Sigmoid colon (tissue), 7 donors: ENCODE results near the gene LILRA5. TPM values are rescaled to one million over a fixed set of nuclear protein-coding genes. Genes with fewer than 3 reads are reported as not detected.

Experiments used
- DNase-seq: peaks from one replicate; pipeline ENCODE4 v3.0.0-alpha.2; 2019
- H3K27ac ChIP-seq, 4 donors: fragments of 200-600 bp; sonication (generic); one replicate each; pipeline ENCODE4 v1.5.1; 2016 to 2019; ENCODE audit warnings: mild to moderate bottlenecking in 1 of 4
- H3K27me3 ChIP-seq, 3 donors: fragments of 200-600 bp; sonication (generic); one replicate each; pipeline ENCODE4 v1.5.1; 2019; ENCODE audit warnings: mild to moderate bottlenecking in 1 of 3
- H3K36me3 ChIP-seq, 4 donors: fragments of 200-600 bp; sonication (generic); one replicate each; pipeline ENCODE4 v1.5.1; 2016 to 2019
- H3K4me1 ChIP-seq, 4 donors: fragments of 200-600 bp; sonication (generic); one replicate each; pipeline ENCODE4 v1.5.1; 2017 to 2019
- H3K4me3 ChIP-seq, 4 donors: fragments of 200-600 bp; sonication (generic); one replicate each; pipeline ENCODE4 v1.5.1; 2017 to 2019; ENCODE audit warnings: mild to moderate bottlenecking in 2 of 4, moderate library complexity in 1 of 4
- H3K9me3 ChIP-seq, 4 donors: fragments of 200-600 bp in 3 of 4; sonication (generic) in 3 of 4; one replicate each; pipeline versions ENCODE4 v1.5.1 to v1.6.1; 2013 to 2019
- EP300 ChIP-seq, 4 donors: sonication (generic); formaldehyde crosslinking; IDR thresholded peaks; one replicate each; pipeline ENCODE4 v1.6.1; 2017; ENCODE audit warnings: antibody characterized with exemption in 4 of 4
- POLR2A ChIP-seq, 2 donors: fragments of 450-650 bp; IDR thresholded peaks; one replicate each; pipeline ENCODE4 v1.6.1; 2016; ENCODE audit warnings: antibody characterized with exemption in 2 of 2, mild to moderate bottlenecking in 2 of 2, moderate library complexity in 2 of 2
- POLR2AphosphoS5 ChIP-seq, 4 donors: sonication (generic); formaldehyde crosslinking; IDR thresholded peaks; one replicate each; pipeline ENCODE4 v1.6.1; 2017; ENCODE audit warnings: antibody characterized with exemption in 4 of 4
- WGBS, 2 donors: extraction: QIAGEN DNeasy Blood & Tissue Kit; methylation state at CpG; one replicate each; pipeline ENCODE4 v1.1.7; 2013; 5-methylcytosine and 5-hydroxymethylcytosine counted together
- intact Hi-C: fragments of 100-400 bp; cut with DNase I; formaldehyde crosslinking; loops from one replicate; pipeline ENCODE4 v1.15.1; 2023
- polyA plus RNA-seq, 3 donors: library from polyadenylated mRNA; stranded (reverse); fragments of 200-250 nt; gene quantifications; one replicate each; pipeline ENCODE4 v1.2.3, GENCODE V29; 2013
- total RNA-seq, 4 donors: library from RNA; depleted of rRNA; stranded (reverse); fragments of >200 nt; gene quantifications; one replicate each; pipeline ENCODE4 v1.1.0, GENCODE V29; 2016
- TF ChIP-seq, protein P1 (sequence below), 4 experiments: fragments of 450-650 bp in 3 of 4; fragments of 200-600 bp in 1 of 4; IDR thresholded peaks; one replicate each; pipeline ENCODE4 v1.5.1; 2016 to 2019; ENCODE audit warnings: antibody characterized with exemption in 4 of 4, mild to moderate bottlenecking in 3 of 4, moderate library complexity in 2 of 4
- donor health status: healthy with polysubstance abuse.
- donor health status: Bipolar disorder and iron deficiency.
- donor health status: healthy.

The LILRA5 gene
- total and polyA plus RNA-seq, 7 donors: 2.0 to 14.6 (median 5.6) TPM; not detected in 1

DNA sequence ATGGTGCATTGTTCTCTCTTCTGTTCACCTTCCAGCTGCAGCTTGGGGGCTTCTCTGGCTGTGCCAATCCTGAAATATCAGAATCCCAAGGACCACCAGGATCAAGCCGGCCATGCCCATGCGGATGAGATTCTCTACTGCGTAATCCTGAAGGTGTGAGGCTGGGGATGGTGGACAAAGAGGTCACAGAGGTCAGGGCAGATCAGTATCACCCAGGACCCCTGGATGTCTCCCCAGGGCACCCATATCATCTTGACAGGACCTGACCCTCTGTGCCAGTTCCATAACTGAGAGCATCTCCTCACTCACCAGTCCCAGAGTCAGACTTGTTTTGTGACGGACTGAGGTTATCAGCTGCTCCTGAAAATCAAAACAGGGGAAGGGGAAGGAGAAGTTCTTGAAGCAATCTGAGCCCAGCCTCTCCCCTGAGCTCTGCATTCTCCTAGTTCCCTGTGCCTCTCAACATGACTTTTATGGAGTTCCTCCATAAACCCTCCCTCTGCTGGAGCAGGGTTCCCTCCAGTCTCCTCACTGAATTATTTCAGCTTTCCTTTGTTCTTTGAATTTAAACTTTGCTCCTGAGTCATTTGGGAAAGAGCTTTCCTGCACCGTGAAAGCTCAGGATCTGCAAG is 5.5 kb downstream of the LILRA5 start:
- intact Hi-C loops: no loop called here
- Histone ChIP-seq H3K27me3 (peaks cover 0 to 20% (median 4%) of the 10 kb centered on the region in 3 donors), H3K9me3 (no peaks in the 10 kb centered on the region), H3K36me3 (no peaks in the 10 kb centered on the region), H3K4me3 (no peak overlapping the region), H3K4me1 (no peaks in the 10 kb centered on the region), H3K27ac (no peak overlapping the region)
- DNase-seq: no peak
- TF ChIP-seq POLR2A (IDR thresholded peaks at IDR 0.05) (no peak), EP300 (IDR thresholded peaks at IDR 0.05) (no peak), POLR2AphosphoS5 (IDR thresholded peaks at IDR 0.05) (no peak)
- TF ChIP-seq, protein P1, sequence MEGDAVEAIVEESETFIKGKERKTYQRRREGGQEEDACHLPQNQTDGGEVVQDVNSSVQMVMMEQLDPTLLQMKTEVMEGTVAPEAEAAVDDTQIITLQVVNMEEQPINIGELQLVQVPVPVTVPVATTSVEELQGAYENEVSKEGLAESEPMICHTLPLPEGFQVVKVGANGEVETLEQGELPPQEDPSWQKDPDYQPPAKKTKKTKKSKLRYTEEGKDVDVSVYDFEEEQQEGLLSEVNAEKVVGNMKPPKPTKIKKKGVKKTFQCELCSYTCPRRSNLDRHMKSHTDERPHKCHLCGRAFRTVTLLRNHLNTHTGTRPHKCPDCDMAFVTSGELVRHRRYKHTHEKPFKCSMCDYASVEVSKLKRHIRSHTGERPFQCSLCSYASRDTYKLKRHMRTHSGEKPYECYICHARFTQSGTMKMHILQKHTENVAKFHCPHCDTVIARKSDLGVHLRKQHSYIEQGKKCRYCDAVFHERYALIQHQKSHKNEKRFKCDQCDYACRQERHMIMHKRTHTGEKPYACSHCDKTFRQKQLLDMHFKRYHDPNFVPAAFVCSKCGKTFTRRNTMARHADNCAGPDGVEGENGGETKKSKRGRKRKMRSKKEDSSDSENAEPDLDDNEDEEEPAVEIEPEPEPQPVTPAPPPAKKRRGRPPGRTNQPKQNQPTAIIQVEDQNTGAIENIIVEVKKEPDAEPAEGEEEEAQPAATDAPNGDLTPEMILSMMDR (IDR thresholded peaks at IDR 0.05): no peak
- WGBS, 2 donors: 75 to 89% methylated on average over 5 of the region's 5 CpGs

DNA sequence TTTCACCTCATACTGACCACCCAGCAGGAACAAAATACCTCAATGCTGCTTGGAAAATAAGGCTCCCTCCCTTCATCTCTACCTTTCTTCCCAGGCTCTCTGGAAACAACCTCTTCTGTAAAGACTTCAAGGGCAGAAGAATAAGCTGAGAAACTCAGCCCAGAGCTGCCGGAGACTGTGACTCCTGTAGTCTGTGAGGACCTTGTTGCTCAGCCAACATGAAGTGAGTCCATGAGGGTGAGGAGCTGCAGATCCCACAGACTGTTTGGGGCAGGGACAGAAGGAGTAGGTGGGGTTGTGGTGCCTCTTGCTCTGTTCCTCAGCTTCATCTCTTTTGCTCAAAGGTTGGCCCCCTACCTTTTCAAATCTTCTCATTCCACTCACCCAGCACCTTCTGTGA is 7.8 kb downstream of the LILRA5 start:
- no peak for TF ChIP-seq POLR2A (IDR thresholded peaks at IDR 0.05)
- TF ChIP-seq, protein P1 (IDR thresholded peaks at IDR 0.05): no peak
- no peak for TF ChIP-seq EP300 (IDR thresholded peaks at IDR 0.05)
- no peak for TF ChIP-seq POLR2AphosphoS5 (IDR thresholded peaks at IDR 0.05)
- no peaks in the 10 kb centered on the region for H3K9me3 ChIP-seq
- no peak overlapping the region for H3K27ac ChIP-seq
- no peak for DNase-seq
- peaks cover 0 to 10% (median 4%) of the 10 kb centered on the region in 3 donors for H3K27me3 ChIP-seq
- 86 to 87% methylated on average over 1 of the region's 1 CpG for WGBS, 2 donors
- intact Hi-C loops: no loop called here
- no peak overlapping the region for H3K4me3 ChIP-seq
- H3K36me3 ChIP-seq: no peaks in the 10 kb centered on the region
- H3K4me1 ChIP-seq: no peaks in the 10 kb centered on the region

- H3K4me1 ChIP-seq: no peaks in the 10 kb centered on the region
- TF ChIP-seq POLR2A (IDR thresholded peaks at IDR 0.05) (no peak), EP300 (IDR thresholded peaks at IDR 0.05) (no peak), POLR2AphosphoS5 (IDR thresholded peaks at IDR 0.05) (no peak)
- TF ChIP-seq, protein P1 (IDR thresholded peaks at IDR 0.05): no peak
- no peak for DNase-seq
- intact Hi-C loops: no loop called here
- 45 to 74% methylated on average over 4 of the region's 4 CpGs for WGBS, 2 donors
- no peaks in the 10 kb centered on the region for H3K36me3 ChIP-seq
- H3K9me3 ChIP-seq: no peaks in the 10 kb centered on the region
- H3K4me3 ChIP-seq: no peak overlapping the region
- H3K27ac ChIP-seq: no peak overlapping the region
- peaks cover 0 to 14% (median 4%) of the 10 kb centered on the region in 3 donors for H3K27me3 ChIP-seq
Measured at GRCh38 chr19:54302257-54302656, 10.7 kb downstream of the LILRA5 start.

GRCh38 chr19:54299515-54299914 is 13.5 kb downstream of the LILRA5 start:
- WGBS, 2 donors: 81 to 87% methylated on average over 5 of the region's 5 CpGs

More at GRCh38 chr19:54299515-54299914, 13.5 kb downstream of the LILRA5 start:
- no peak overlapping the region for H3K27ac ChIP-seq
- H3K4me1 ChIP-seq: no peaks in the 10 kb centered on the region
- intact Hi-C loops: no loop called here
- no peaks in the 10 kb centered on the region for H3K36me3 ChIP-seq
- peaks cover 0 to 3% (median 0%) of the 10 kb centered on the region in 3 donors for H3K27me3 ChIP-seq
- peak; percentile 25 for DNase-seq
- TF ChIP-seq POLR2AphosphoS5 (IDR thresholded peaks at IDR 0.05) (no peak), EP300 (IDR thresholded peaks at IDR 0.05) (no peak), POLR2A (IDR thresholded peaks at IDR 0.05) (no peak)
- TF ChIP-seq, protein P1 (IDR thresholded peaks at IDR 0.05): no peak
- no peaks in the 10 kb centered on the region for H3K9me3 ChIP-seq
- H3K4me3 ChIP-seq: no peak overlapping the region
